HG03520 (cell line): Measurements from ENCODE around the gene FAF2.
"Not testable (repeated sequence)": the region's sequence is repeated elsewhere in the genome, so short reads cannot be mapped to it uniquely, and the experiment has no call there.

Experiments
- ATAC-seq: cut with Tn5 transposase; IDR thresholded peaks from one replicate; pipeline ENCODE4 v1.9.1; 2021; ENCODE audit warnings: mild to moderate bottlenecking, moderate library complexity; ENCODE audit not compliant: unreplicated experiment

FAF2 gene

GRCh38 chr5:176454724-176455394 lies 6.7 kb downstream of the FAF2 start:
- ATAC-seq: no peak

GRCh38 chr5:176458904-176459561 lies 10.8 kb downstream of the FAF2 start:
- no peak for ATAC-seq

- no peak for ATAC-seq
Observed at GRCh38 chr5:176461349-176461748, 13.2 kb downstream of the FAF2 start.

DNA sequence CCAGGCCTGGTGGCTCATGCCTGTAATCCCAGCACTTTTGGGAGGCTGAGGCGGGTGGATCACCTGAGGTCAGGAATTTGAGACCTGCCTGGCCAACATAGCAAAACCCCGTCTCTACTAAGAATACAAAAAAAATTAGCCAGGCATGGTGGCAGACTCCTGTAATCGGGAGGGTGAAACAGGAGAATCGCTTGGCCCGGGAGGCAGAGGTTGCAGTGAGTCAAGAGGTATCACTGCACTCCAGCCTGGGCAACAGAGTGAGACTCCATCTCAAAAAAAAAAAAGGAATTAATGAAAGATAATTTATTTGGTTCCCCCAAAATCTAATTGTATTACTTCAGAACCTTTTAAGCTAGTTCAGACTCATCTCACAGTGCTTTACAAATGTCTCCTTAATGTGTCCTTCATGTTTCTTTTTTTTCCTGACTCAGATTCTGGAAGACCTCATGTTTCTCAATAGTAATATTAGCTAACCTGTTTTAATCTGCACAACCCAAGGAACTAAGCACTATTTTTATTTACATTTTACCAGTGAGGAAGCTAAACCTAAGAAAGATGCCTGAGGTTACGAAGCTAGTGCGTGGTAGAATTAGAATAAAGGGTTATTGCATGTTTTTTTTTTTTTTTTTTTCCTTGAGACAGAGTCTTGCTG lies 15.1 kb downstream of the FAF2 start:
- no peak for ATAC-seq

DNA sequence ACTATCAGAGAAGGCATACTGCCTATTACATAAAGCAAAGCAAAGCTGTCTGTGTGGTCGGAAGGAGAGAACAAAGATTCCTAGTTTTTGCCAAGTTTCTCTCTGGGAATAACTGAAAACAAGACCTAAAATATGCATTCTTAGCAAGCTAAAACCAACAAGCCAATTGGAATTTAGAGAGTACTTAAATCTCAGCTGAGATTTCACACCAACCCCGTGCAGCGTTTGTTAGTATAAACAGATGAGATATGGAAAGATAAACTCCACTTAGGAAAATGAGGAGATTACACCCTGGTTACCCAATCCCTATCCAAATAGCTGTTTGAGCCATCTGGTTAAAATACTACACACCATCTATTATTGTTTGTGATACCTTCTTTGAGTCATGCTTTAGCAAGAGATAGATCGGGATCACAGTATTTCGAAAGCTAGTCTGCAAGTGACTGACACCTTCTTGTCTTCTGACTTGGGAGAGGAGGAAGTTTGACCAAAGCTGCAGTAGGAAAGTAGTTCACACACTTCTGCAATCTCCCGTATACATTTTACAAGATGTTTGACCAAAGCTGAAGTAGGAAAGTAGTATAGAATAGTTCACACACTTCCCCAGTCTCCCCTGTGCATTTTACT lies 18.2 kb downstream of the FAF2 start:
- ATAC-seq: no peak

- ATAC-seq: no peak
Observed at GRCh38 chr5:176469296-176469695, 21.1 kb downstream of the FAF2 start.

DNA sequence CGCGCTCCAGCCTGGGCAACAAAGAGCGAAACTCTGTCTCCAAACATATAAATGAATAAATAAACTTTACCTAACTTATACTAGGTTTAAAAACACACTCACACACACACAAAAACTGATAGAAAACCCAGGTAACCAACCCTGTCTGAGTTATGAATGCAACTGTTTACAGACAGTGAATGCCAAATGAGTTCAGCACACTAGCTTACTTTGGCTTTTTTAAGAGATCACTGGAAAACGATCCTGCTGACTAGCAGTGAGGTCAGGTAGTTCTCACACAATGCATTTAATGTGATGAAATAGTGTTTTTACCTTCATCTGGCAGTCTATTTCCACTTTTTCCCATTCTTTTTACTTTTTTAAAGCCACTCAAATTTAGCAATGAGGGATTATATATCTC lies 22.4 kb downstream of the FAF2 start:
- no peak for ATAC-seq

GRCh38 chr5:176471098-176471497 lies 22.9 kb downstream of the FAF2 start:
- ATAC-seq: no peak

GRCh38 chr5:176473335-176474006 lies 25.3 kb downstream of the FAF2 start:
- ATAC-seq: no peak

GRCh38 chr5:176474476-176474875 lies 26.3 kb downstream of the FAF2 start:
- ATAC-seq: no peak

- ATAC-seq: no peak
Observed at GRCh38 chr5:176481711-176482110, 33.5 kb downstream of the FAF2 start.

DNA sequence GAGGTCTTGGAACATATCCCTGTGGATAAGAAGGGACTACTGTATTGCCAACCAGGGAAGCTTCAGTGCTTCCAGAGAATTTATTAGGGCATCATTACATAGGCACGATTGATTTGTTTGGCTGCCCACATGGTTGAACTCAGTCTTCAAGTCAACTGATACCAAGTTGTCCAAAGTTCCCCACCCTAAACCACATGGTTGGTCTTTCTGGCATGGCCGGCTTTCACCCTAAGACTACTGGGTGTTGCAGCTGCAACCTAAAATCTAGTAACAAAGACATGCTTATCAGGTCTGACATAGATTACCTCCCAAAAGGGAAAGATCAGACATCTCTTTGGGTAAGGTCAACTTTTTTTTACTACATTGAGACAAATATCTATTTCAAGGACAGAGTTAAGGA lies 37.0 kb downstream of the FAF2 start:
- ATAC-seq: no peak

DNA sequence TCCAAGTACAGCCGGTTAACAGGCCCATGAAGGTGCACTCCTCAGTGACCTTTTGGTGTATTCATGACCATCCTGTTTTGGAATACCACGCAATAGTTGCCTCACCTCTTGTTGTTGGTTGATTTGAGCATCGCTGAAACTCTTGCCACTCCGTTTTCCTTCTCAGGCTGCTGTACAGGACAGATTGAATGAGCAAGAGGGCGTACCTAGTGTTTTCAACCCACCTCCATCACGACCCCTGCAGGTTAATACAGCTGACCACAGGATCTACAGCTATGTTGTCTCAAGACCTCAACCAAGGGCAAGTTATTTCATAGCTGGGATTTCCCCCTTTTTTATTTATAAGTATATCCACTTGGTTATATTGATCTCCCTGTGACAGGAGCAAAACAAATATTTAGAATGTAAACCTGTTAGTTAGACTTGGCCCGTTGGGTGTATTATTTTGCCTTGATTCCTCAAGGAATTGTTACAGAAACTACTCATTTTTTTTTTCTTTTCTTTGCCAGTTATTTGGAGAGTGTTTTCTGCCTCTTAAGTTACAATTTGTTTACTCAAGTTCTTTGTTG lies 38.1 kb downstream of the FAF2 start:
- ATAC-seq: no peak

- not testable (repeated sequence) for ATAC-seq
Observed at GRCh38 chr5:176487160-176487559, 39.0 kb downstream of the FAF2 start.

- ATAC-seq: no peak
Observed at GRCh38 chr5:176489077-176489476, 40.9 kb downstream of the FAF2 start.

DNA sequence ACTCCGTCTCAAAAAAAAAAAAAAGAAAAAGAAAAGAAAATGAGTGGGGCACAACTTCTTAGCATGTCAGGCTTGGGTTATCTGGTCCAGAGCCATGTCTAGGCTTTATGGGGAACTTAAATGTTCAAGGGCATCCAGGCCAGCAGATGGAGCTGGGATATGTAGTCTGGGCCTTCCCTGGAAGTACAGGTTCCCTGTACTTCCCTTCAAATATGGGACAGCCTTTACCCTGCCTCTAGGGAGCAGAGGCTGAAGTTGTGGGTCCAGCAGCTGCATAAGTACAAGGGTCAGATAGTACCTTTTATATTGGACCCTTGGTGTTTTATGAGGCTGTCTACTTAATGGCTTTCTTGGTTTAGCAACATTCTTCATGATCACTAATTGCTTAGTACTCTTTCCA lies 42.1 kb downstream of the FAF2 start:
- ATAC-seq: no peak

DNA sequence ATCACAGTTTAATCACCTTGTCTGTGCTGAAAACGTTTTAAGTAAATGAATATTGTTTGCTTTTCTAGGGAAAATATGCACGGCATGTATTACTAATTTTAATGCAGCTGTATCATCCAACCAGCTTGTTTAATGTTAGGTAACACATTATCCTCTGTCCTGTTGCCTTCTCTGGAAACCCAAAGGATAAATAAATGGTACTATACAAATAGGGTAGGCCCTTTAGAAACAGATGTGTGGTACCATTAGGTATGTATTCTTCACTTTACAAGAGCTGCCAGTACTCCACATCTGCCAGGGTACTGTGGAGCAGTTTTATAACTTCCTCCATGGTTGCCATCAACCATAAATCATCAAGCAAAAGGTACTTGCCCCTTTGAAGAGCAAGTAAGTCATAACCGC lies 42.9 kb downstream of the FAF2 start:
- no peak for ATAC-seq

DNA sequence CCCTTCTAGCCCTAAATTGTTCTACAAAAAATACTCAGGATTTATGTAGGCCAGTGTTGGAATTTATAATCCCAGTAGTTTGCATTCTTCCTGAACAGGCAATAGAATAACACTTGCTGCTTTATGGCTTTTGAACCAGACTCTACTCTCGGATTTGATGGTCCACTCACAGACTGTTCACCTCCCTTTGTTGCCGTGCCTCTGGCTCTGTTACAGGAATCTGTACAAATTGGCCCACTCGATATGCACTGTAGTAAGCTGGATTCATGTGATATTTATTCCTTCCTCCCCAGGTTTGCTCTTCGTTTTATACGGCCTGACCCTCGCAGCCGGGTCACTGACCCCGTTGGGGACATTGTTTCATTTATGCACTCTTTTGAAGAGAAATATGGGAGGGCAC lies 43.7 kb downstream of the FAF2 start:
- no peak for ATAC-seq

DNA sequence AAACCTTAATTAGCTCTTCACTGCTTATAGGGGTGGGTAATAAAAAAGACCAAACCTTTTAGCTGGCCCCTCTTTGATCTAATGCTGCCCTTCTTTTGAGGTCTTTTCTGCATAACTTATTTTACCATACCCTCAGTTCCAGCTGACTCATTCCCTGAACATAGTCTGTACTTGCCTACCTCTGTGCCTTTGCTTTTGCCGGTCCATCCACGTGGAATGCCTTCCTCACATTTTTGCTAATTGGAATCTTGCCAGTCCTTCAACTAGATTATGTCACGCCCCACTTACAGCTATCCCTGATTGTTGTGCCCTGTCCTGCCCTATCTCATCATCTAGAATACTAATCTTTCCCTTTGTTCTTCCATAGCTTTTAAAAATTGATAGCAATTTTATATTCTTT lies 44.2 kb downstream of the FAF2 start:
- no peak for ATAC-seq

- ATAC-seq: no peak
Observed at GRCh38 chr5:176497852-176498251, 49.7 kb downstream of the FAF2 start.

DNA sequence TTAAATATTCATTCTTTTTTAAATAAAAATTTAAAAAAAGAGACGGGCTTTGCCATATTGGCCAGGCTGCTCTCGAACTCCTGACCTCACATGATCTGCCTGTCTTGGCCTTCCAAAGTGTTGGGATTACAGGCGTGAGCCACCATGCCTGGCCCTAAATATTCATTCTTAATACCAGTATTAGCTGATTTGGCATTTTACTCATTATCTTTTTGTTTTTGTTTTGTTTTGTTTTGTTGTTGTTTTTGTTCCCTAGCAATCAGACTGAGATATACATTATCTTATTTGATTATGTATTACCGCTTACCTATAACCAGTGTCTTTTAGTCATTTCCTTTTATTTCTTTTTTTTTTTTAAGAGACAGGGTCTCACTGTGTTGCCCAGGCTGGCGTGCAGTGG lies 51.1 kb downstream of the FAF2 start:
- no peak for ATAC-seq
